Heart right ventricle (tissue), 16 donors: Measurements from ENCODE around the gene TMEM44. TPM values are rescaled to one million over a fixed set of nuclear protein-coding genes. Genes with fewer than 3 reads are reported as not detected.
A peak's percentile ranks its signal among the peaks of the same experiment; 100 is the strongest.

Experiments used
- ATAC-seq, 8 donors: fragments of 200-7000 bp; cut with Tn5 transposase; one replicate each; pipeline ENCODE4 v1.9.1; 2020; ENCODE audit warnings: mild to moderate bottlenecking in 8 of 8, moderate library complexity in 8 of 8, moderate number of reproducible peaks in 1 of 8
- DNase-seq, 2 donors: peaks; one replicate each; pipeline ENCODE4 v3.0.0-alpha.2; 2020
- H3K27ac ChIP-seq, 10 donors: fragments of 200-600 bp; sonication (generic) in 2 of 10; one replicate each; pipeline versions ENCODE4 v1.5.0 to v1.8.0; 2020 to 2022; ENCODE audit warnings: mild to moderate bottlenecking in 3 of 10
- H3K27me3 ChIP-seq, 7 donors: fragments of 200-600 bp; one replicate each; pipeline ENCODE4 v1.8.0; 2021 to 2022; ENCODE audit warnings: mild to moderate bottlenecking in 2 of 7
- H3K36me3 ChIP-seq, 9 donors: fragments of 200-600 bp; sonication (generic) in 1 of 9; one replicate each; pipeline versions ENCODE4 v1.5.0 to v1.8.0; 2020 to 2022; ENCODE audit warnings: mild to moderate bottlenecking in 2 of 9
- H3K4me1 ChIP-seq, 9 donors: fragments of 200-600 bp; sonication (generic) in 1 of 9; one replicate each; pipeline versions ENCODE4 v1.5.0 to v1.8.0; 2020 to 2022; ENCODE audit warnings: mild to moderate bottlenecking in 4 of 9
- H3K4me3 ChIP-seq, 10 donors: fragments of 200-600 bp; sonication (generic) in 2 of 10; one replicate each; pipeline versions ENCODE4 v1.5.0 to v1.8.0; 2020 to 2022; ENCODE audit warnings: mild to moderate bottlenecking in 7 of 10, moderate library complexity in 2 of 10
- H3K9me3 ChIP-seq, 11 donors: fragments of 200-600 bp in 10 of 11; sonication (generic) in 2 of 11; one replicate each; pipeline versions ENCODE4 v1.5.0 to v1.8.0; 2013 to 2022; ENCODE audit warnings: mild to moderate bottlenecking in 2 of 11, control low read depth in 1 of 11, moderate library complexity in 1 of 11
- CTCF ChIP-seq, 9 donors: fragments of 200-600 bp; sonication (generic) in 2 of 9; IDR thresholded peaks; one replicate each; pipeline versions ENCODE4 v1.5.0 to v1.8.0; 2021 to 2022; ENCODE audit warnings: antibody characterized with exemption in 9 of 9, mild to moderate bottlenecking in 5 of 9, moderate library complexity in 1 of 9
- WGBS, 2 donors: extraction: QIAGEN DNeasy Blood & Tissue Kit; methylation state at CpG; one replicate each; pipeline ENCODE4 v1.1.7; 2013; ENCODE audit warnings: inconsistent platforms in 1 of 2; 5-methylcytosine and 5-hydroxymethylcytosine counted together
- intact Hi-C, 10 donors: fragments of 100-400 bp; cut with DNase I; formaldehyde crosslinking; loops; one replicate each; pipeline versions ENCODE4 v1.11.1 to v1.14.2; 2022
- polyA plus RNA-seq, 2 donors: library from polyadenylated mRNA; stranded (reverse); fragments of 200-250 nt; gene quantifications; one replicate each; pipeline ENCODE4 v1.2.3, GENCODE V29; 2013
- total RNA-seq, 10 donors: library from RNA; stranded (reverse); fragmentation: NEBNext Ultra II Directional in 3 of 10; extraction: Animal tissue kit (Norgen Biotek cat#: 25700) in 3 of 10; gene quantifications; one replicate each; pipeline versions ENCODE4 v1.2.1 to v1.2.4, GENCODE V29; 2021 to 2023
- donor health status: Arrhythmogenic right ventricular cardiomyopathy.
- donor health status: ischemic (EF 13 %, LVEDD 7.1; RV severe dilation, severe dysfunction).
- donor health status: healthy with polysubstance abuse.
- donor health status: DM: no; HTN: yes; CAD: no.
- donor health status: DM: no; HTN: no; CAD: no.
- donor health status: ischemic (EF 25% LVEDD 6.9; RV normal size, moderate dysfunction).
- donor health status: ischemic (EF 25% LVEDD 5.7; RV mildly dilated, moderate dysfunction).
- donor health status: healthy.
- donor health status: DM: yes; HTN: yes; CAD: no.
- donor health status: Ischemic cardiomyopathy.
- donor health status: ischemic (EF 35%, LVEDD 5.7; RV mildly dilated, moderate dysfunction).
- donor health status: nonischemic (EF 11% LVEDD 7.7; RV severe dilation, severe dysfunction).
- donor health status: DM: yes; HTN: yes; CAD: no.
- donor health status: PGD.
- donor health status: ischemic (EF 29% LVEDD 5.4; RV normal size, mild dysfunction).
- donor health status: nonischemic (EF 23%, LVEDD 6.1; RV moderate dilation, normal function).

The TMEM44 gene
- total and polyA plus RNA-seq, 12 donors: 3.1 to 21.9 (median 5.1) TPM

- Histone ChIP-seq H3K4me1 (peaks cover 0 to 48% (median 22%) of the 10 kb centered on the region in 9 donors), H3K27me3 (no peaks in the 10 kb centered on the region), H3K4me3 (no peak overlapping the region), H3K27ac (peak overlapping the region in 7 of 10 donors; percentile 17 to 81 (median 61)), H3K9me3 (no peaks in the 10 kb centered on the region), H3K36me3 (peaks cover 0 to 43% (median 0%) of the 10 kb centered on the region in 9 donors)
- ATAC-seq: no peak
- intact Hi-C loops: loop anchor here in 1 of 10 donors (10.0 kb wide), 1 partner anchor 252 kb away; no protein-coding TSS in a partner anchor
- no peak for DNase-seq
- WGBS, 2 donors: 46 to 81% methylated on average over 2 of the region's 2 CpGs
- no peak for TF ChIP-seq CTCF (IDR thresholded peaks at IDR 0.05)
Observed at GRCh38 chr3:194586836-194587235, 46.4 kb downstream of the TMEM44 start.

- no peak for ATAC-seq
- no peak for TF ChIP-seq CTCF (IDR thresholded peaks at IDR 0.05)
- H3K4me1 ChIP-seq: peaks cover 0 to 48% (median 22%) of the 10 kb centered on the region in 9 donors
- peak overlapping the region in 3 of 10 donors; percentile 6 to 81 (median 17) for H3K27ac ChIP-seq
- no peaks in the 10 kb centered on the region for H3K9me3 ChIP-seq
- peaks cover 0 to 42% (median 0%) of the 10 kb centered on the region in 9 donors for H3K36me3 ChIP-seq
- DNase-seq: no peak
- intact Hi-C loops: loop anchor here in 1 of 10 donors (10.0 kb wide), 1 partner anchor 251 kb away; no protein-coding TSS in a partner anchor
- H3K27me3 ChIP-seq: no peaks in the 10 kb centered on the region
- no peak overlapping the region for H3K4me3 ChIP-seq
- 74 to 75% methylated on average over 5 of the region's 5 CpGs for WGBS, 2 donors
Observed at GRCh38 chr3:194585880-194586281, 47.3 kb downstream of the TMEM44 start.

GRCh38 chr3:194584866-194585265, 48.4 kb downstream of the TMEM44 start:
- Histone ChIP-seq H3K9me3 (no peaks in the 10 kb centered on the region), H3K4me1 (peaks cover 0 to 48% (median 22%) of the 10 kb centered on the region in 9 donors), H3K27me3 (no peaks in the 10 kb centered on the region), H3K4me3 (peak overlapping the region in 7 of 10 donors; percentile 68 to 92 (median 77)), H3K27ac (peak overlapping the region in 7 of 10 donors; percentile 89 to 99 (median 94)), H3K36me3 (peaks cover 0 to 32% (median 0%) of the 10 kb centered on the region in 9 donors)
- no peak for TF ChIP-seq CTCF (IDR thresholded peaks at IDR 0.05)
- DNase-seq (no peak), ATAC-seq (no peak)
- WGBS, 2 donors: 95 to 100% methylated on average over 1 of the region's 1 CpG
- intact Hi-C loops: loop anchor here in 3 of 10 donors (5.0 to 10.0 kb wide), 2 partner anchors 98 to 250 kb away; partner anchors contain the start of gene ATP13A3 (in 2 of the 3)

GRCh38 chr3:194584320-194584776, 48.9 kb downstream of the TMEM44 start:
- no peak for TF ChIP-seq CTCF (IDR thresholded peaks at IDR 0.05)
- H3K4me1 ChIP-seq: peaks cover 0 to 54% (median 24%) of the 10 kb centered on the region in 9 donors
- 14 to 26% methylated on average over 7 of the region's 7 CpGs for WGBS, 2 donors
- peaks cover 0 to 27% (median 0%) of the 10 kb centered on the region in 9 donors for H3K36me3 ChIP-seq
- intact Hi-C loops: loop anchor here in 3 of 10 donors (5.0 to 10.0 kb wide), 2 partner anchors 97 to 250 kb away; partner anchors contain the start of gene ATP13A3 (in 2 of the 3)
- no peaks in the 10 kb centered on the region for H3K27me3 ChIP-seq
- ATAC-seq (peak in 1 of 8 donors; percentile 1), DNase-seq (no peak)
- no peaks in the 10 kb centered on the region for H3K9me3 ChIP-seq
- H3K4me3 ChIP-seq: peak overlapping the region; percentile 63 to 92 (median 72)
- H3K27ac ChIP-seq: peak overlapping the region; percentile 89 to 99 (median 94)
